Tibial nerve (tissue), 4 donors: Measurements from ENCODE around the gene METTL8.

ENCODE experiments used
- EP300 ChIP-seq, 2 donors: sonication (generic); formaldehyde crosslinking; IDR thresholded peaks; one replicate each; pipeline ENCODE4 v1.6.1; 2017; ENCODE audit warnings: antibody characterized with exemption in 2 of 2, mild to moderate bottlenecking in 1 of 2
- POLR2A ChIP-seq, 2 donors: fragments of 450-650 bp; IDR thresholded peaks; one replicate each; pipeline ENCODE4 v1.6.1; 2017; ENCODE audit warnings: antibody characterized with exemption in 2 of 2, mild to moderate bottlenecking in 2 of 2, moderate library complexity in 2 of 2
- TF ChIP-seq, protein P1 (sequence below), 5 experiments: fragments of 200-600 bp in 3 of 5; fragments of 450-650 bp in 2 of 5; sonication (generic) in 3 of 5; IDR thresholded peaks; one replicate each; pipeline ENCODE4 v1.5.1; 2016 to 2019; ENCODE audit warnings: antibody characterized with exemption in 5 of 5, mild to moderate bottlenecking in 3 of 5, moderate library complexity in 2 of 5

- TF ChIP-seq EP300 (IDR thresholded peaks at IDR 0.05) (no peak), POLR2A (IDR thresholded peaks at IDR 0.05) (no peak)
- TF ChIP-seq, protein P1, sequence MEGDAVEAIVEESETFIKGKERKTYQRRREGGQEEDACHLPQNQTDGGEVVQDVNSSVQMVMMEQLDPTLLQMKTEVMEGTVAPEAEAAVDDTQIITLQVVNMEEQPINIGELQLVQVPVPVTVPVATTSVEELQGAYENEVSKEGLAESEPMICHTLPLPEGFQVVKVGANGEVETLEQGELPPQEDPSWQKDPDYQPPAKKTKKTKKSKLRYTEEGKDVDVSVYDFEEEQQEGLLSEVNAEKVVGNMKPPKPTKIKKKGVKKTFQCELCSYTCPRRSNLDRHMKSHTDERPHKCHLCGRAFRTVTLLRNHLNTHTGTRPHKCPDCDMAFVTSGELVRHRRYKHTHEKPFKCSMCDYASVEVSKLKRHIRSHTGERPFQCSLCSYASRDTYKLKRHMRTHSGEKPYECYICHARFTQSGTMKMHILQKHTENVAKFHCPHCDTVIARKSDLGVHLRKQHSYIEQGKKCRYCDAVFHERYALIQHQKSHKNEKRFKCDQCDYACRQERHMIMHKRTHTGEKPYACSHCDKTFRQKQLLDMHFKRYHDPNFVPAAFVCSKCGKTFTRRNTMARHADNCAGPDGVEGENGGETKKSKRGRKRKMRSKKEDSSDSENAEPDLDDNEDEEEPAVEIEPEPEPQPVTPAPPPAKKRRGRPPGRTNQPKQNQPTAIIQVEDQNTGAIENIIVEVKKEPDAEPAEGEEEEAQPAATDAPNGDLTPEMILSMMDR (IDR thresholded peaks at IDR 0.05), result no peak
Measured at GRCh38 chr2:171407030-171407675, 26.6 kb downstream of the METTL8 start.
